IMR-90 (cell line): Measurements from ENCODE around the gene UBE2K. TPM values are rescaled to one million over a fixed set of nuclear protein-coding genes. Genes with fewer than 3 reads are reported as not detected.

Experiments used
- ATAC-seq: fragments of 200-7000 bp; cut with Tn5 transposase; 2 replicates; pipeline ENCODE4 v1.9.1; 2020; ENCODE audit warnings: low read depth, mild to moderate bottlenecking, moderate library complexity
- BruUV-seq: library from RNA; stranded (reverse); fragments of 400-500 nt; replicated peaks from 2 replicates; lab custom pipeline; 2021; lab: Mats Ljungman, UMichigan
- CTCF ChIA-PET: fragments of 300-600 bp; formaldehyde crosslinking; extraction: SDS; loops from one replicate; lab custom pipeline; 2021; ENCODE audit warnings: antibody characterized with exemption; lab: Yijun Ruan, JAX
- POLR2A ChIA-PET: fragments of 300-600 bp; sonication (Branson Sonifier 250); formaldehyde crosslinking; loops from one replicate; lab custom pipeline; 2022; ENCODE audit warnings: antibody characterized with exemption; ENCODE audit not compliant: unreplicated experiment; lab: Charles Lee
- DNase-seq: peaks from one replicate; pipeline ENCODE4 v3.0.0; 2013
- H2AFZ ChIP-seq: replicated peaks from 2 replicates; pipeline ENCODE3; 2013; ENCODE audit warnings: low read length, mild to moderate bottlenecking; ENCODE audit not compliant: poor library complexity
- H2AK5ac ChIP-seq: 2 replicates; pipeline ENCODE4 v1.6.1; 2013; ENCODE audit warnings: low read depth, low read length, inconsistent platforms
- H2AK9ac ChIP-seq: replicated peaks from 2 replicates; pipeline ENCODE3; 2013; ENCODE audit warnings: mild to moderate bottlenecking, low read depth, low read length, moderate library complexity; ENCODE audit not compliant: poor library complexity
- H2BK120ac ChIP-seq: 2 replicates; pipeline ENCODE4 v1.6.1; 2013; ENCODE audit warnings: low read depth, low read length, inconsistent platforms
- H2BK15ac ChIP-seq: 3 replicates; pipeline ENCODE4 v1.6.1; 2013; ENCODE audit warnings: low read depth, low read length, inconsistent platforms
- H2BK20ac ChIP-seq: 2 replicates; pipeline ENCODE4 v1.6.1; 2013; ENCODE audit warnings: low read depth, mild to moderate bottlenecking, inconsistent platforms, low read length, moderate library complexity
- H2BK5ac ChIP-seq: 2 replicates; pipeline ENCODE4 v1.6.1; 2013; ENCODE audit warnings: mild to moderate bottlenecking, low read depth, low read length, inconsistent platforms; ENCODE audit not compliant: poor library complexity, severe bottlenecking
- H3K14ac ChIP-seq: replicated peaks from 2 replicates; pipeline ENCODE4 v1.6.1; 2013; ENCODE audit warnings: low read depth, low read length, inconsistent platforms
- H3K18ac ChIP-seq: 2 replicates; pipeline ENCODE4 v1.6.1; 2013; ENCODE audit warnings: low read depth, low read length, control low read depth
- H3K23ac ChIP-seq: 2 replicates; pipeline ENCODE4 v1.6.1; 2013; ENCODE audit warnings: low read depth, low read length, inconsistent platforms
- H3K27ac ChIP-seq: 2 replicates; pipeline ENCODE4 v1.5.1; 2013; ENCODE audit warnings: mild to moderate bottlenecking, control low read depth, low read length; ENCODE audit not compliant: insufficient read depth
- H3K27me3 ChIP-seq: 2 replicates; pipeline ENCODE4 v1.6.1; 2013; ENCODE audit warnings: low read length; ENCODE audit not compliant: control insufficient read depth, insufficient read depth
- H3K36me3 ChIP-seq: 2 replicates; pipeline ENCODE4 v1.6.1; 2013; ENCODE audit warnings: low read length, mixed read lengths; ENCODE audit not compliant: control insufficient read depth, insufficient read depth
- H3K4ac ChIP-seq: 2 replicates; pipeline ENCODE4 v1.6.1; 2013; ENCODE audit warnings: low read depth, low read length, inconsistent platforms
- H3K4me1 ChIP-seq: 2 replicates; pipeline ENCODE4 v1.6.1; 2013; ENCODE audit warnings: low read length, mixed read lengths; ENCODE audit not compliant: control insufficient read depth, insufficient read depth
- H3K4me2 ChIP-seq: 2 replicates; pipeline ENCODE4 v1.6.1; 2013; ENCODE audit warnings: low read depth, mild to moderate bottlenecking, control low read depth, low read length, moderate library complexity
- H3K4me3 ChIP-seq: 2 replicates; pipeline ENCODE4 v1.5.1; 2013; ENCODE audit warnings: low read depth, mild to moderate bottlenecking, control low read depth, low read length, moderate library complexity; ENCODE audit not compliant: insufficient read depth
- H3K56ac ChIP-seq: 2 replicates; pipeline ENCODE4 v1.6.1; 2013; ENCODE audit warnings: low read length, inconsistent platforms; ENCODE audit not compliant: insufficient read depth; ENCODE audit errors: extremely low read depth
- H3K79me1 ChIP-seq, 2 experiments: 2 replicates each; pipeline ENCODE4 v1.6.1; 2013; ENCODE audit warnings: low read length in 2 of 2, inconsistent platforms in 1 of 2, low read depth in 1 of 2
- H3K9ac ChIP-seq: 2 replicates; pipeline ENCODE4 v1.6.1; 2013; ENCODE audit warnings: low read depth, low read length, control low read depth
- H3K9me1 ChIP-seq: 2 replicates; pipeline ENCODE4 v1.6.1; 2013; ENCODE audit warnings: low read length, inconsistent platforms; ENCODE audit not compliant: insufficient read depth
- H3K9me3 ChIP-seq: 2 replicates; pipeline ENCODE4 v1.6.1; 2013; ENCODE audit warnings: low read length; ENCODE audit not compliant: control insufficient read depth, insufficient read depth
- H4K20me1 ChIP-seq: 2 replicates; pipeline ENCODE4 v1.6.1; 2013; ENCODE audit warnings: low read length, inconsistent platforms; ENCODE audit not compliant: insufficient read depth
- H4K5ac ChIP-seq: 2 replicates; pipeline ENCODE4 v1.6.1; 2013; ENCODE audit warnings: mild to moderate bottlenecking, low read depth, low read length, control low read depth
- H4K8ac ChIP-seq, 2 experiments: 2 replicates each; pipeline ENCODE4 v1.6.1; 2013; ENCODE audit warnings: low read depth in 2 of 2, low read length in 2 of 2, control low read depth in 1 of 2, inconsistent platforms in 1 of 2
- H4K91ac ChIP-seq: 2 replicates; pipeline ENCODE4 v1.6.1; 2013; ENCODE audit warnings: low read depth, low read length, inconsistent platforms; ENCODE audit not compliant: insufficient read depth
- CHD1 ChIP-seq: IDR thresholded peaks from 2 replicates; pipeline ENCODE4 v1.6.1; 2012; ENCODE audit warnings: low read depth, low read length, improper control_type of control experiment
- FOS ChIP-seq: fragments of 150-350 bp; IDR thresholded peaks from 2 replicates; pipeline ENCODE4 v1.6.1; 2016; ENCODE audit warnings: low read depth, low read length
- MAZ ChIP-seq: IDR thresholded peaks from 2 replicates; pipeline ENCODE4 v1.6.1; 2012; ENCODE audit warnings: low read depth, mild to moderate bottlenecking, low read length, improper control_type of control experiment, moderate library complexity, borderline replicate concordance
- MXI1 ChIP-seq: IDR thresholded peaks from 2 replicates; pipeline ENCODE4 v1.6.1; 2012; ENCODE audit warnings: low read depth, mild to moderate bottlenecking, low read length, moderate library complexity, borderline replicate concordance
- NFE2L2 ChIP-seq: fragments of 150-350 bp; IDR thresholded peaks from 2 replicates; pipeline ENCODE4 v1.6.1; 2016; ENCODE audit warnings: low read depth, mild to moderate bottlenecking, low read length
- POLR2A ChIP-seq: IDR thresholded peaks from 2 replicates; pipeline ENCODE4 v1.6.1; 2012; ENCODE audit warnings: mild to moderate bottlenecking, low read depth, low read length
- RAD21 ChIP-seq: IDR thresholded peaks from 2 replicates; pipeline ENCODE4 v1.6.1; 2012; ENCODE audit warnings: low read length, improper control_type of control experiment
- RCOR1 ChIP-seq: IDR thresholded peaks from 2 replicates; pipeline ENCODE4 v1.6.1; 2012; ENCODE audit warnings: mild to moderate bottlenecking, low read length, improper control_type of control experiment; ENCODE audit not compliant: insufficient replicate concordance
- SMC3 ChIP-seq: fragments of 150-350 bp; IDR thresholded peaks from 2 replicates; pipeline ENCODE4 v1.6.1; 2016; ENCODE audit warnings: low read depth, mild to moderate bottlenecking, antibody characterized with exemption, low read length, moderate library complexity
- USF2 ChIP-seq: fragments of 150-350 bp; IDR thresholded peaks from 2 replicates; pipeline ENCODE4 v1.6.1; 2017; ENCODE audit warnings: mild to moderate bottlenecking, antibody characterized with exemption, low read length, low read depth
- WGBS, 2 experiments: methylation state at CpG; one replicate each; pipeline versions ENCODE4 v1.1.5 to v1.1.7; 2013; ENCODE audit warnings: missing lambda C conversion rate in 2 of 2; ENCODE audit not compliant: insufficient read length in 1 of 2; ENCODE audit errors: extremely low coverage in 2 of 2; 5-methylcytosine and 5-hydroxymethylcytosine counted together
- dilution Hi-C: fragments of 300-500 bp; cut with HindIII; formaldehyde crosslinking; loops from one replicate; pipeline ENCODE4 v1.14.3; 2018; ENCODE audit warnings: low sequenced_read_pairs; ENCODE audit not compliant: unreplicated experiment
- in situ Hi-C: fragments of 300-500 bp; cut with MboI; formaldehyde crosslinking; loops from 3 replicates; pipeline ENCODE4 v1.14.3; 2019; ENCODE audit warnings: low sequenced_read_pairs, inconsistent platforms, mixed read lengths
- intact Hi-C: fragments of 100-400 bp; cut with micrococcal nuclease; formaldehyde crosslinking; loops from 2 replicates; pipeline ENCODE4 v1.10.0; 2022
- polyA plus RNA-seq, 3 experiments: library from polyadenylated mRNA; depleted of rRNA; stranded (reverse); fragments of >200 nt; gene quantifications; 2 replicates each; pipeline ENCODE4 v1.2.3, GENCODE V29; 2012; ENCODE audit warnings: low replicate concordance in 1 of 3
- total RNA-seq: library from RNA; depleted of rRNA; stranded (reverse); fragments of >200 nt; gene quantifications from 2 replicates; pipeline ENCODE4 v1.2.3, GENCODE V29; 2012

UBE2K gene
- total and polyA plus RNA-seq, 2 of the 4 experiments (the other 2 are of a cell fraction): 17.7 to 44.8 TPM

- ChIA-PET POLR2A (interaction anchor here (0.6 kb wide), 1 partner anchor 79 kb away, joined by 4 read pairs; no protein-coding TSS in a partner anchor), CTCF (interaction anchor here (0.7 kb wide), 1 partner anchor 15 kb away, joined by 3 read pairs; no protein-coding TSS in a partner anchor)
- H3K4me3 ChIP-seq: no peak overlapping the region
- H3K4me2 ChIP-seq: no peak overlapping the region
- no peak overlapping the region for H4K91ac ChIP-seq
- intact Hi-C loops (no loop called here), in situ Hi-C loops (no loop called here), dilution Hi-C loops (no loop called here)
- H4K5ac ChIP-seq: no peak overlapping the region
- TF ChIP-seq MAZ (no peak), NFE2L2 (no peak), CHD1 (no peak), RCOR1 (no peak), USF2 (no peak), FOS (no peak), SMC3 (no peak), POLR2A (no peak), MXI1 (no peak), RAD21 (no peak)
- H3K4me1 ChIP-seq: peaks cover 10% of the 10 kb centered on the region
- H3K9ac ChIP-seq: no peak overlapping the region
- no peak overlapping the region for H2AK5ac ChIP-seq
- no peak overlapping the region for H2BK20ac ChIP-seq
- ATAC-seq (no peak), DNase-seq (no peak)
- no peak overlapping the region for H3K23ac ChIP-seq
- H4K8ac ChIP-seq: no peak overlapping the region
- H2BK15ac ChIP-seq: no peak overlapping the region
- no peak overlapping the region for H3K14ac ChIP-seq
- 0 out of 2 replicates have a peak, but pooled peaks cover 3% of the 10 kb centered on the region for H3K36me3 ChIP-seq
- no CpG with 5 or more reads among the region's 3 CpGs for WGBS, 2 experiments
- H3K79me1 ChIP-seq: peaks cover 8 to 40% of the 10 kb centered on the region in 2 experiments
- H3K56ac ChIP-seq: no peak overlapping the region
- no peak overlapping the region for H3K4ac ChIP-seq
- H3K9me1 ChIP-seq: peaks cover 11% of the 10 kb centered on the region; the same call in 1 of the 2 replicates
- H3K27ac ChIP-seq: no peak overlapping the region
- no peak overlapping the region for H2BK120ac ChIP-seq
- H2AFZ ChIP-seq: no peak overlapping the region
- H3K27me3 ChIP-seq: no peaks in the 10 kb centered on the region
- no TSS peak for BruUV-seq
- peaks cover 2% of the 10 kb centered on the region; the same call in 1 of the 2 replicates for H3K9me3 ChIP-seq
- no peak overlapping the region for H2AK9ac ChIP-seq
- no peak overlapping the region for H3K18ac ChIP-seq
- H2BK5ac ChIP-seq: no peak overlapping the region
- peaks cover 76% of the 10 kb centered on the region for H4K20me1 ChIP-seq
Observed at GRCh38 chr4:39710098-39710896, 12.4 kb downstream of the UBE2K start.
